Heart left ventricle (tissue), 13 donors: Measurements from ENCODE around the gene SKP1.

Source experiments
- CTCF ChIP-seq, 12 donors: fragments of 200-600 bp; sonication (generic) in 4 of 12; IDR thresholded peaks; one replicate each; pipeline versions ENCODE4 v1.5.0 to v1.8.0; 2018 to 2022; ENCODE audit warnings: antibody characterized with exemption in 12 of 12, mild to moderate bottlenecking in 5 of 12
- POLR2A ChIP-seq, 2 donors: fragments of 450-650 bp; IDR thresholded peaks; one replicate each; pipeline ENCODE4 v1.6.1; 2017; ENCODE audit warnings: antibody characterized with exemption in 2 of 2, mild to moderate bottlenecking in 2 of 2, moderate library complexity in 2 of 2
- donor health status: ischemic (EF 13 %, LVEDD 7.1; RV severe dilation, severe dysfunction).
- donor health status: DM: no; HTN: yes; CAD: no.
- donor health status: DM: no; HTN: no; CAD: no.
- donor health status: ischemic (EF 25% LVEDD 6.9; RV normal size, moderate dysfunction).
- donor health status: ischemic (EF 25% LVEDD 5.7; RV mildly dilated, moderate dysfunction).
- donor health status: ischemic (EF 35%, LVEDD 5.7; RV mildly dilated, moderate dysfunction).
- donor health status: nonischemic (EF 11% LVEDD 7.7; RV severe dilation, severe dysfunction).
- donor health status: DM: yes; HTN: yes; CAD: no.
- donor health status: PGD.
- donor health status: ischemic (EF 29% LVEDD 5.4; RV normal size, mild dysfunction).
- donor health status: nonischemic (EF 23%, LVEDD 6.1; RV moderate dilation, normal function).

DNA sequence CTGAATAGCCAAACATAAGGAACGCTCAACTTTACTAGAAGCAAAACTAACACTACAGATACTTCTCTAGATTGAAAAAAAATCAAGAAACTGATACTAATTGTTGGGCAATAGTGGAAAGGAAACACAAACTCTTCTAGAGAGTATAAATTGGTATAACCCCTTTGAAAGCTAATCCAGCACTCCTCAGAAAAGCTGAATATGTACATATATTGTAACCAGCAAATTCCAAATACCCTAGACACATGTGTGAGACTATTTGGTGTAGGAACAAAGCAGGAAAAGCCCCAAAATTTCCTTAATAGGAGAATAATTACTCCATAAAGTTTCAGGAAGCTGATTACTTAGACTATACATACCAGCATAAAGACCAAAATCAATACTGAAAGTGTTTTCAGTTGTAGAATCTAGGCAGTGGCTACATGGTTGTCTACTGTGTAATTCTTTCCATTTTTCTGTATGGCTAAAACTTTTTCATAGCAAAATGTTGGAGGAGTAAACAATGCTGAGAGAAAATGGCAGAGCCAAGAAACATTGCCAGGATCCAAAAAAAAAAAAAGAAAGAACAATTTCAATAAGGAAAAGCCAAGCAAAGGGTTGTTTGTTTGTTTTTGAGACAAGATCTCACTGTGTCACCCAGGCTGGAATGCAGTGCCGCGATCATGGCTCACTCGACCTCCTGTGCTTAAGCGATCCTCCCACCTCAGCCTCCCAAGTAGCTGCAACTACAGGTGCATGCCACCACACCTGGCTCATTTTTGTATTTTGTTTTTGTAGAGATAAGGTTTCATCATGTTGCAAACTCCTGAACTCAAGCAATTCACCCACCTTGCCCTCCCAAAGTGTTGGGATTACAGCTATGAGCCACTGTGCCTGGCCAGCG is 15.0 kb downstream of the SKP1 start:
- TF ChIP-seq POLR2A (IDR thresholded peaks at IDR 0.05) (no peak), CTCF (IDR thresholded peaks at IDR 0.05) (no peak)
